Measurements from ENCODE around the gene ZBTB16.

ZBTB16 gene

DNA sequence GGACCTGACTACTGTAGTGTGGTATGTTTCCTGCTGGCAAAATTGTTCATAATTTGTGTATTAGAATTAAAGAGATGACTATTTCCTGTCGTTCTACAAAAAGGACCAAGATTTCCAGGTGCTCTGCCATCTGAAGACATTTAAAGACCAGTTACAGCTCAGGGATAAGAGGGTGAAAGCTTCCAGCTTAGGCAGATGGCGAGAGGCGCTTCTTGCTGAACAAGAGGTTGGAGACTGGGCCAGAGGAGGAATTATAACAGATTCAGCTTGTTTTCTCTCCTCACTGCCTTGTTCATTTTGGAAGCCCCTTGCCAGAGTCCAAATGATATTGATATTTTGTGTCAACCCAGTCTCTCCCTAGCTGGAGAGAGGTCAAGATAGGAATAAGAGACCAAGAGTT, 213.6 kb downstream of the ZBTB16 start:
- ATAC-seq (ENCODE audit: low read depth) (no peak), DNase-seq (ENCODE audit: low spot score) (no peak)
- Histone ChIP-seq H3K4me1 (ENCODE audit: insufficient read depth, poor library complexity, severe bottlenecking) (no peaks in the 10 kb centered on the region), H3K36me3 (ENCODE audit: low read depth) (no peaks in the 10 kb centered on the region), H3K27me3 (ENCODE audit: insufficient read depth, poor library complexity, severe bottlenecking) (no peaks in the 10 kb centered on the region), H3K27ac (ENCODE audit: poor library complexity, severe bottlenecking) (no peak overlapping the region), H3K9me3 (ENCODE audit: severe bottlenecking) (no peaks in the 10 kb centered on the region), H3K4me3 (ENCODE audit: severe bottlenecking) (no peak overlapping the region)
- TF ChIP-seq, protein P1, sequence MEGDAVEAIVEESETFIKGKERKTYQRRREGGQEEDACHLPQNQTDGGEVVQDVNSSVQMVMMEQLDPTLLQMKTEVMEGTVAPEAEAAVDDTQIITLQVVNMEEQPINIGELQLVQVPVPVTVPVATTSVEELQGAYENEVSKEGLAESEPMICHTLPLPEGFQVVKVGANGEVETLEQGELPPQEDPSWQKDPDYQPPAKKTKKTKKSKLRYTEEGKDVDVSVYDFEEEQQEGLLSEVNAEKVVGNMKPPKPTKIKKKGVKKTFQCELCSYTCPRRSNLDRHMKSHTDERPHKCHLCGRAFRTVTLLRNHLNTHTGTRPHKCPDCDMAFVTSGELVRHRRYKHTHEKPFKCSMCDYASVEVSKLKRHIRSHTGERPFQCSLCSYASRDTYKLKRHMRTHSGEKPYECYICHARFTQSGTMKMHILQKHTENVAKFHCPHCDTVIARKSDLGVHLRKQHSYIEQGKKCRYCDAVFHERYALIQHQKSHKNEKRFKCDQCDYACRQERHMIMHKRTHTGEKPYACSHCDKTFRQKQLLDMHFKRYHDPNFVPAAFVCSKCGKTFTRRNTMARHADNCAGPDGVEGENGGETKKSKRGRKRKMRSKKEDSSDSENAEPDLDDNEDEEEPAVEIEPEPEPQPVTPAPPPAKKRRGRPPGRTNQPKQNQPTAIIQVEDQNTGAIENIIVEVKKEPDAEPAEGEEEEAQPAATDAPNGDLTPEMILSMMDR (IDR thresholded peaks at IDR 0.05; ENCODE audit: poor library complexity, severe bottlenecking) = no peak

DNA sequence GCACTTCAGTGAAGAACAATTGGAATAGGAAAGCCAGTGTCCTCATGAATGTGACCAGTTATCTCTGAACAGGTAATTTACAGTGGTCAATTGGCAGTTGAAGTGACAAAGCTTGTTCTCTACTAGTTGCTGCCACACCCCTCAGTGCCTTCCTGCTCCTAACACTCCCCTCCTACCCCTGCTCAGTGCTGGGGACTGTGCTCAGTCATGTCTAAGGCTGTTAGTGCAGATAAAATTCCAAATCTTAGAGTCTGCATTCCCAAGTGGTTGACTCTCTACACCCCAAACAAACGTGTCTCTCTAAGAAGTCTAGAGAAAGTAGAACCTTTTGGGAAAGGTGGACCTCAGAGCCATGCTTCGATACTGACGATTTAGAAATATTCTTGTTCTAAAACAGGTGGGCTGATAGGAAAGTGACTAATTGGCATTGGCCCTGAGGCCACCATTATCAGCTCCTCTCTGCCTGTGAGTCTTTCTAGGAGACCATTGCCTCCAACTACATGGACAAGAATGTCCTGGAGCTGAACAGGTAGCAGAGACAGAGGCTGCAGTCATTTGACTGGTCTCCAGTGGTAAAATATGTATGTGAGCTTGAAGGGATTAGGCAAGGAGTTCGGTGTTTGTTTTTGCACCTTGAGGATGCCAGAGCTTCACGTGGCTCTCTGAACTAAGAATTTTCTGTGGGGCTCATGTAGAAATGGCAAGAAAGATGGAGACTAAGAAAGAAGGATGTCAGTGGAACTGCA, 214.6 kb downstream of the ZBTB16 start:
- ATAC-seq (ENCODE audit: low read depth) (no peak), DNase-seq (ENCODE audit: low spot score) (no peak)
- Histone ChIP-seq H3K4me1 (ENCODE audit: insufficient read depth, poor library complexity, severe bottlenecking) (no peaks in the 10 kb centered on the region), H3K27ac (ENCODE audit: poor library complexity, severe bottlenecking) (no peak overlapping the region), H3K36me3 (ENCODE audit: low read depth) (no peaks in the 10 kb centered on the region), H3K9me3 (ENCODE audit: severe bottlenecking) (no peaks in the 10 kb centered on the region), H3K27me3 (ENCODE audit: insufficient read depth, poor library complexity, severe bottlenecking) (no peaks in the 10 kb centered on the region), H3K4me3 (ENCODE audit: severe bottlenecking) (no peak overlapping the region)
- TF ChIP-seq, protein P1 (IDR thresholded peaks at IDR 0.05; ENCODE audit: poor library complexity, severe bottlenecking) = no peak

DNA sequence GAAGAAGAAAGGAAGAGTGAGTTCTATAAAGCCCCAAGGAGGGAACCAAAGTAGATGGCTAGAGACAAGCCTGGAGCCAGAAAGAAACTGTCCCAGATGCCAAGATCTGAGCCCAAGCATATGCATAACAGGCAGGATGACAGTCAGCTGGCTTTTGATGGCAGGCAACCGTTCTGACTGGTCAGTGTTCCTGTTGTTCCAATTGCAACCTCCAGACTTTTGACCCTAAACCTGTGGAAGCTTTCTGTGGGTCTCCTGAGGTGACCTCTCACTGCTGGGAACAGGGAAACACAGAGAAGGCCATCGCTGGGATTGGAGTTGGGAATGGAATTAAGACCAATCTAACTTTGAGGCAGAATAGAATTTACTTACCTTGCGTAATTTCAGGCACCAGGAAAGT, 215.1 kb downstream of the ZBTB16 start:
- no peak for ATAC-seq (ENCODE audit: low read depth)
- Histone ChIP-seq H3K4me1 (ENCODE audit: insufficient read depth, poor library complexity, severe bottlenecking) (no peaks in the 10 kb centered on the region), H3K4me3 (ENCODE audit: severe bottlenecking) (no peak overlapping the region), H3K27ac (ENCODE audit: poor library complexity, severe bottlenecking) (no peak overlapping the region), H3K36me3 (ENCODE audit: low read depth) (no peaks in the 10 kb centered on the region), H3K9me3 (ENCODE audit: severe bottlenecking) (no peaks in the 10 kb centered on the region), H3K27me3 (ENCODE audit: insufficient read depth, poor library complexity, severe bottlenecking) (no peaks in the 10 kb centered on the region)
- TF ChIP-seq, protein P1 (IDR thresholded peaks at IDR 0.05; ENCODE audit: poor library complexity, severe bottlenecking) = no peak
- DNase-seq (ENCODE audit: low spot score) = no peak

DNA sequence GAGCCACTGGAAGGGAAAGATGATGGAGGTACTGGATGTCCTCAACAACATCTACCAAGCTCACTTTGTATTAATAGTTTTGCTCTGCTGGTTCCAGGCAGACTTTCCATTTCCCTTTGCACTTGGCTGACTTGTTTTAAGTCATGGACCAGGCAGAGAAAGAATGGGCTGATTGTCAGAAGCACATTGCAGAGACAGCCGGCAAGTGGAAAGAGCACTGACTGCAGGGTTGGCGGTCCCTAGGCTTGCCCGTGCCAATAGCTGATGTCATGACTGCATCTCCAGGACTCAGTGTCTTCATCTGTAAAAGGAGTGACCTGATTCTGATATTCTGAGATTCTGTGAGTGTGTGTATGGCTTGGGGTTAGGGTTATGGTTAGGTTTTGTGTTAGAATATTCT, 215.8 kb downstream of the ZBTB16 start:
- Histone ChIP-seq H3K27me3 (ENCODE audit: insufficient read depth, poor library complexity, severe bottlenecking) (no peaks in the 10 kb centered on the region), H3K27ac (ENCODE audit: poor library complexity, severe bottlenecking) (no peak overlapping the region), H3K36me3 (ENCODE audit: low read depth) (no peaks in the 10 kb centered on the region), H3K9me3 (ENCODE audit: severe bottlenecking) (no peaks in the 10 kb centered on the region), H3K4me3 (ENCODE audit: severe bottlenecking) (no peak overlapping the region), H3K4me1 (ENCODE audit: insufficient read depth, poor library complexity, severe bottlenecking) (peaks cover 6% of the 10 kb centered on the region)
- no peak for ATAC-seq (ENCODE audit: low read depth)
- TF ChIP-seq, protein P1 (IDR thresholded peaks at IDR 0.05; ENCODE audit: poor library complexity, severe bottlenecking) = no peak
- DNase-seq (ENCODE audit: low spot score) = no peak

DNA sequence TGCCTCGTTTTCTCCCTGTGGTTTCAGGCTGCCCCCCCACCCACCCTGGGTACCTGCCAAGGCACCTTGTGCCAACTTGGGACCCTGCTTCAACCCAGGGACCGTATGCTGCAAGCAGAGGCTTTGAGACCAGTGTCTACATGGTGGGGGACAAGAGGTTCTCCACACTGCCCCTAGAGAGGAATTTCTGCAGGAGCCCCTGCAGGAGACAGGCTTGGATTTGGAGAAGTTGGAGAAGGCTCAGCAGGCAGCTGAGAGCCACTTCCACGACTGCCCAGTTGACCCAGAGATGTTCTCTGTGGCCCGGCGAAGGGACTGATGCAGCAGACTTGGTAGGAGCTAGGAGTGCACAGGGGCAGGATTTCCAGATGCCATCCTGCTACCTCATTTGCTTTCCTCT, 216.6 kb downstream of the ZBTB16 start:
- Histone ChIP-seq H3K4me1 (ENCODE audit: insufficient read depth, poor library complexity, severe bottlenecking) (peaks cover 10% of the 10 kb centered on the region), H3K4me3 (ENCODE audit: severe bottlenecking) (no peak overlapping the region), H3K36me3 (ENCODE audit: low read depth) (no peaks in the 10 kb centered on the region), H3K27me3 (ENCODE audit: insufficient read depth, poor library complexity, severe bottlenecking) (no peaks in the 10 kb centered on the region), H3K27ac (ENCODE audit: poor library complexity, severe bottlenecking) (no peak overlapping the region), H3K9me3 (ENCODE audit: severe bottlenecking) (no peaks in the 10 kb centered on the region)
- DNase-seq (ENCODE audit: low spot score) (no peak), ATAC-seq (ENCODE audit: low read depth) (no peak)
- TF ChIP-seq, protein P1 (IDR thresholded peaks at IDR 0.05; ENCODE audit: poor library complexity, severe bottlenecking) = no peak
